Peyer's patch (tissue), 4 donors: ENCODE results near the gene DZANK1. TPM values are rescaled to one million over a fixed set of nuclear protein-coding genes. Genes with fewer than 3 reads are reported as not detected.
"Not testable (repeated sequence)": the region's sequence is repeated elsewhere in the genome, so short reads cannot be mapped to it uniquely, and the experiment has no call there.

Source experiments
- DNase-seq, 3 donors: peaks; one replicate each; pipeline ENCODE4 v3.0.0-alpha.2; 2017 to 2019
- H3K27ac ChIP-seq, 4 donors: fragments of 200-600 bp; sonication (generic); one replicate each; pipeline ENCODE4 v1.5.1; 2016 to 2019
- H3K27me3 ChIP-seq, 2 donors: fragments of 200-600 bp; sonication (generic); one replicate each; pipeline ENCODE4 v1.5.1; 2019
- H3K36me3 ChIP-seq, 3 donors: fragments of 200-600 bp; sonication (generic); one replicate each; pipeline ENCODE4 v1.5.1; 2016 to 2019
- H3K4me1 ChIP-seq, 4 donors: fragments of 200-600 bp; sonication (generic); one replicate each; pipeline ENCODE4 v1.5.1; 2016 to 2019
- H3K4me3 ChIP-seq, 4 donors: fragments of 200-600 bp; sonication (generic); 1 replicate in 3 of 4; 2 replicates in 1 of 4; pipeline ENCODE4 v1.5.1; 2016 to 2019; ENCODE audit warnings: mild to moderate bottlenecking in 1 of 4
- H3K9me3 ChIP-seq, 4 donors: fragments of 200-600 bp; sonication (generic); one replicate each; pipeline ENCODE4 v1.5.1; 2016 to 2019; ENCODE audit warnings: mild to moderate bottlenecking in 1 of 4
- CTCF ChIP-seq, 6 experiments: fragments of 450-650 bp in 4 of 6; fragments of 200-600 bp in 2 of 6; sonication (generic) in 1 of 6; IDR thresholded peaks; one replicate each; pipeline ENCODE4 v1.5.1; 2017 to 2019; ENCODE audit warnings: antibody characterized with exemption in 6 of 6, mild to moderate bottlenecking in 3 of 6, moderate library complexity in 1 of 6
- POLR2A ChIP-seq, 2 donors: fragments of 450-650 bp; IDR thresholded peaks; one replicate each; pipeline ENCODE4 v1.5.1; 2017; ENCODE audit warnings: antibody characterized with exemption in 2 of 2, mild to moderate bottlenecking in 2 of 2, moderate library complexity in 2 of 2
- total RNA-seq, 4 donors: library from RNA; depleted of rRNA; stranded (reverse); fragments of >200 nt; gene quantifications; one replicate each; pipeline ENCODE4 v1.1.0, GENCODE V29; 2016

The DZANK1 gene
- total RNA-seq, 4 donors from 2014 or later, result 1.6 to 5.0 (median 2.1) TPM

- H3K4me1 ChIP-seq, result no peaks in the 10 kb centered on the region
- TF ChIP-seq CTCF (IDR thresholded peaks at IDR 0.05) (no peak), POLR2A (IDR thresholded peaks at IDR 0.05) (no peak)
- no peaks in the 10 kb centered on the region for H3K9me3 ChIP-seq
- no peaks in the 10 kb centered on the region for H3K27me3 ChIP-seq
- DNase-seq, result no peak
- no peak overlapping the region for H3K4me3 ChIP-seq
- no peak overlapping the region for H3K27ac ChIP-seq
- no peaks in the 10 kb centered on the region for H3K36me3 ChIP-seq
These were observed 63.6 kb downstream of the DZANK1 start for GRCh38 chr20:18403269-18403668.

GRCh38 chr20:18401305-18401704 is 65.5 kb downstream of the DZANK1 start:
- no peak for DNase-seq
- Histone ChIP-seq H3K27me3 (no peaks in the 10 kb centered on the region), H3K4me1 (no peaks in the 10 kb centered on the region), H3K27ac (no peak overlapping the region), H3K4me3 (no peak overlapping the region), H3K9me3 (no peaks in the 10 kb centered on the region), H3K36me3 (no peaks in the 10 kb centered on the region)
- TF ChIP-seq POLR2A (IDR thresholded peaks at IDR 0.05) (no peak), CTCF (IDR thresholded peaks at IDR 0.05) (no peak)

- Histone ChIP-seq H3K36me3 (no peaks in the 10 kb centered on the region), H3K4me1 (no peaks in the 10 kb centered on the region), H3K27me3 (no peaks in the 10 kb centered on the region), H3K27ac (no peak overlapping the region), H3K9me3 (no peaks in the 10 kb centered on the region), H3K4me3 (no peak overlapping the region)
- TF ChIP-seq CTCF (IDR thresholded peaks at IDR 0.05), result no peak
- TF ChIP-seq POLR2A (IDR thresholded peaks at IDR 0.05), result no peak
- no peak for DNase-seq
These were observed 66.4 kb downstream of the DZANK1 start for GRCh38 chr20:18400460-18400859.

GRCh38 chr20:18398713-18399112 is 68.1 kb downstream of the DZANK1 start:
- not testable (repeated sequence) for H3K4me3 ChIP-seq, DNase-seq

GRCh38 chr20:18397030-18397429 is 69.8 kb downstream of the DZANK1 start:
- DNase-seq, result no peak
- Histone ChIP-seq H3K36me3 (no peaks in the 10 kb centered on the region), H3K27me3 (no peaks in the 10 kb centered on the region), H3K27ac (no peak overlapping the region), H3K4me1 (no peaks in the 10 kb centered on the region), H3K4me3 (no peak overlapping the region), H3K9me3 (no peaks in the 10 kb centered on the region)
- TF ChIP-seq CTCF (IDR thresholded peaks at IDR 0.05) (no peak), POLR2A (IDR thresholded peaks at IDR 0.05) (no peak)

More at GRCh38 chr20:18398713-18399112, 68.1 kb downstream of the DZANK1 start:
- H3K27me3 ChIP-seq, H3K27ac ChIP-seq, H3K9me3 ChIP-seq, H3K4me1 ChIP-seq, H3K36me3 ChIP-seq: not testable (repeated sequence)

GRCh38 chr20:18395544-18395943 is 71.3 kb downstream of the DZANK1 start:
- no peak for DNase-seq
- no peak overlapping the region for H3K4me3 ChIP-seq
- no peak overlapping the region for H3K27ac ChIP-seq
- no peaks in the 10 kb centered on the region for H3K4me1 ChIP-seq
- H3K27me3 ChIP-seq, result no peaks in the 10 kb centered on the region
- no peak for TF ChIP-seq POLR2A (IDR thresholded peaks at IDR 0.05)
- H3K36me3 ChIP-seq, result no peaks in the 10 kb centered on the region
- H3K9me3 ChIP-seq, result no peaks in the 10 kb centered on the region

GRCh38 chr20:18394363-18394762 is 72.5 kb downstream of the DZANK1 start:
- Histone ChIP-seq H3K36me3 (no peaks in the 10 kb centered on the region), H3K4me1 (no peaks in the 10 kb centered on the region), H3K4me3 (no peak overlapping the region), H3K27ac (no peak overlapping the region), H3K27me3 (no peaks in the 10 kb centered on the region), H3K9me3 (no peaks in the 10 kb centered on the region)
- TF ChIP-seq POLR2A (IDR thresholded peaks at IDR 0.05) (no peak), CTCF (IDR thresholded peaks at IDR 0.05) (no peak)
- DNase-seq, result no peak
